Neural cell (in vitro differentiated cells): ENCODE results near the gene TBC1D3B. TPM values are rescaled to one million over a fixed set of nuclear protein-coding genes. Genes with fewer than 3 reads are reported as not detected.
"Not testable (repeated sequence)": the region's sequence is repeated elsewhere in the genome, so short reads cannot be mapped to it uniquely, and the experiment has no call there.

Experiments used
- H2AFZ ChIP-seq: fragments of 200-600, 300-800 bp; sonication (generic), shearing (Covaris generic); 2 replicates; pipeline ENCODE4 v1.6.0; 2014; ENCODE audit warnings: low read depth, mild to moderate bottlenecking, antibody characterized with exemption, low read length, moderate library complexity
- H3F3A ChIP-seq: fragments of 200-600 bp; shearing (Covaris generic); 2 replicates; pipeline ENCODE4 v1.6.1; 2016; ENCODE audit warnings: mild to moderate bottlenecking, moderate library complexity, mixed read lengths, antibody characterized with exemption, low read length; ENCODE audit not compliant: insufficient read depth, poor library complexity, severe bottlenecking
- H3K27ac ChIP-seq: fragments of 200-600, 300-800 bp; sonication (generic), shearing (Covaris generic); 2 replicates; pipeline ENCODE4 v1.5.1; 2014; ENCODE audit warnings: mild to moderate bottlenecking, low read length, moderate library complexity
- H3K27me3 ChIP-seq: fragments of 300-800, 200-600 bp; sonication (generic), shearing (Covaris generic); 2 replicates; pipeline ENCODE4 v1.6.0; 2014; ENCODE audit warnings: mild to moderate bottlenecking, low read depth, low read length, moderate library complexity; ENCODE audit not compliant: insufficient read depth
- H3K36me3 ChIP-seq: fragments of 300-800, 200-600 bp; sonication (generic), shearing (Covaris generic); 2 replicates; pipeline ENCODE4 v1.5.1; 2014; ENCODE audit warnings: mild to moderate bottlenecking, antibody characterized with exemption, low read length, moderate library complexity; ENCODE audit not compliant: insufficient read depth
- H3K4me2 ChIP-seq: fragments of 300-800, 200-600 bp; sonication (generic), shearing (Covaris generic); 2 replicates; pipeline ENCODE4 v1.6.0; 2014; ENCODE audit warnings: mild to moderate bottlenecking, low read length
- H3K4me3 ChIP-seq: fragments of 300-800, 200-600 bp; sonication (generic), shearing (Covaris generic); 2 replicates; pipeline ENCODE4 v1.5.1; 2014; ENCODE audit warnings: mild to moderate bottlenecking, low read length, moderate library complexity
- H3K79me2 ChIP-seq: fragments of 200-600 bp; shearing (Covaris generic); replicated peaks from 2 replicates; pipeline ENCODE4 v1.6.0; 2014; ENCODE audit warnings: mild to moderate bottlenecking, low read length, moderate library complexity; ENCODE audit not compliant: insufficient read depth
- H3K9ac ChIP-seq: fragments of 300-800, 200-600 bp; sonication (generic), shearing (Covaris generic); 2 replicates; pipeline ENCODE4 v1.6.1; 2016; ENCODE audit warnings: mild to moderate bottlenecking, low read length, mixed read lengths
- H3K9me2 ChIP-seq: fragments of 200-600 bp; shearing (Covaris generic); 2 replicates; pipeline ENCODE4 v1.6.1; 2016; ENCODE audit warnings: mild to moderate bottlenecking, low read length, mixed read lengths; ENCODE audit not compliant: insufficient read depth
- H3K9me3 ChIP-seq: fragments of 200-600, 300-800 bp; sonication (generic), shearing (Covaris generic); 2 replicates; pipeline ENCODE4 v1.6.1; 2016; ENCODE audit warnings: mild to moderate bottlenecking, mixed run types, low read length, moderate library complexity, mixed read lengths
- H4K20me1 ChIP-seq: fragments of 200-600 bp; shearing (Covaris generic); 2 replicates; pipeline ENCODE4 v1.6.1; 2016; ENCODE audit warnings: mild to moderate bottlenecking, mixed run types; ENCODE audit not compliant: insufficient read depth
- EZH2 ChIP-seq: fragments of 200-600, 300-800 bp; shearing (Covaris generic), sonication (generic); IDR thresholded peaks from 2 replicates; pipeline ENCODE4 v1.6.1; 2014; ENCODE audit warnings: antibody characterized with exemption, low read length, borderline replicate concordance, mild to moderate bottlenecking; ENCODE audit not compliant: insufficient read depth, poor library complexity, severe bottlenecking
- MXI1 ChIP-seq: fragments of 450-650 bp; conservative IDR thresholded peaks from 2 replicates; pipeline ENCODE4 v1.6.1; 2014; ENCODE audit warnings: antibody characterized with exemption, mild to moderate bottlenecking; ENCODE audit not compliant: poor library complexity, severe bottlenecking
- POLR2AphosphoS5 ChIP-seq: IDR thresholded peaks from 2 replicates; pipeline ENCODE4 v1.6.1; 2012
- RAD21 ChIP-seq: fragments of 450-650 bp; conservative IDR thresholded peaks from 2 replicates; pipeline ENCODE4 v1.6.1; 2014; ENCODE audit warnings: antibody characterized with exemption, mild to moderate bottlenecking, moderate library complexity
- REST ChIP-seq: IDR thresholded peaks from 2 replicates; pipeline ENCODE4 v1.6.1; 2012; ENCODE audit warnings: borderline replicate concordance
- TAF1 ChIP-seq: IDR thresholded peaks from 2 replicates; pipeline ENCODE4 v1.6.1; 2012; ENCODE audit warnings: low read depth
- polyA plus RNA-seq: library from polyadenylated mRNA; depleted of rRNA; stranded (reverse); fragments of >200 nt; gene quantifications from 2 replicates; pipeline ENCODE4 v1.2.3, GENCODE V29; 2014
- TF ChIP-seq, protein P1 (sequence below): fragments of 450-650 bp; IDR thresholded peaks from 2 replicates; pipeline ENCODE4 v1.5.1; 2014; ENCODE audit warnings: antibody characterized with exemption, mild to moderate bottlenecking, moderate library complexity; ENCODE audit not compliant: poor library complexity, severe bottlenecking

The TBC1D3B gene
- polyA plus RNA-seq, 1 donor from 2014 or later: 9.8 TPM

- TF ChIP-seq POLR2AphosphoS5: no peak
- TF ChIP-seq, protein P1, sequence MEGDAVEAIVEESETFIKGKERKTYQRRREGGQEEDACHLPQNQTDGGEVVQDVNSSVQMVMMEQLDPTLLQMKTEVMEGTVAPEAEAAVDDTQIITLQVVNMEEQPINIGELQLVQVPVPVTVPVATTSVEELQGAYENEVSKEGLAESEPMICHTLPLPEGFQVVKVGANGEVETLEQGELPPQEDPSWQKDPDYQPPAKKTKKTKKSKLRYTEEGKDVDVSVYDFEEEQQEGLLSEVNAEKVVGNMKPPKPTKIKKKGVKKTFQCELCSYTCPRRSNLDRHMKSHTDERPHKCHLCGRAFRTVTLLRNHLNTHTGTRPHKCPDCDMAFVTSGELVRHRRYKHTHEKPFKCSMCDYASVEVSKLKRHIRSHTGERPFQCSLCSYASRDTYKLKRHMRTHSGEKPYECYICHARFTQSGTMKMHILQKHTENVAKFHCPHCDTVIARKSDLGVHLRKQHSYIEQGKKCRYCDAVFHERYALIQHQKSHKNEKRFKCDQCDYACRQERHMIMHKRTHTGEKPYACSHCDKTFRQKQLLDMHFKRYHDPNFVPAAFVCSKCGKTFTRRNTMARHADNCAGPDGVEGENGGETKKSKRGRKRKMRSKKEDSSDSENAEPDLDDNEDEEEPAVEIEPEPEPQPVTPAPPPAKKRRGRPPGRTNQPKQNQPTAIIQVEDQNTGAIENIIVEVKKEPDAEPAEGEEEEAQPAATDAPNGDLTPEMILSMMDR: no peak
- TF ChIP-seq TAF1: no peak
- Histone ChIP-seq H3K9me2 (no peaks in the 10 kb centered on the region), H3K36me3 (no peaks in the 10 kb centered on the region), H3K27ac (no peak overlapping the region), H4K20me1 (no peaks in the 10 kb centered on the region), H3K27me3 (no peaks in the 10 kb centered on the region), H3K9ac (no peak overlapping the region), H2AFZ (no peak overlapping the region), H3K4me3 (no peak overlapping the region), H3K9me3 (no peaks in the 10 kb centered on the region), H3K4me2 (no peak overlapping the region), H3F3A (no peaks in the 10 kb centered on the region), H3K79me2 (no peaks in the 10 kb centered on the region)
Observed at GRCh38 chr17:36124879-36125824, 51.3 kb downstream of the TBC1D3B start.

GRCh38 chr17:36123431-36123830 lies 53.0 kb downstream of the TBC1D3B start:
- H3K4me3 ChIP-seq: no peak overlapping the region
- H3K9ac ChIP-seq: no peak overlapping the region
- H3K27me3 ChIP-seq: no peaks in the 10 kb centered on the region
- H3F3A ChIP-seq: no peaks in the 10 kb centered on the region
- no peaks in the 10 kb centered on the region for H4K20me1 ChIP-seq
- no peaks in the 10 kb centered on the region for H3K9me2 ChIP-seq
- no peak overlapping the region for H3K4me2 ChIP-seq
- no peak for TF ChIP-seq TAF1
- no peak for TF ChIP-seq REST
- TF ChIP-seq EZH2: no peak
- no peak for TF ChIP-seq POLR2AphosphoS5
- no peak for TF ChIP-seq RAD21
- TF ChIP-seq, protein P1: no peak
- no peak for TF ChIP-seq MXI1
- H2AFZ ChIP-seq: no peak overlapping the region
- H3K36me3 ChIP-seq: no peaks in the 10 kb centered on the region
- H3K79me2 ChIP-seq: no peaks in the 10 kb centered on the region
- H3K9me3 ChIP-seq: no peaks in the 10 kb centered on the region
- H3K27ac ChIP-seq: no peak overlapping the region

GRCh38 chr17:36121099-36121498 lies 55.3 kb downstream of the TBC1D3B start:
- H3K27me3 ChIP-seq, H3K9ac ChIP-seq, H3K9me2 ChIP-seq, H2AFZ ChIP-seq, H3K79me2 ChIP-seq, H3K36me3 ChIP-seq, H3K9me3 ChIP-seq, H3K4me2 ChIP-seq, H3K27ac ChIP-seq, H4K20me1 ChIP-seq, H3K4me3 ChIP-seq, H3F3A ChIP-seq: not testable (repeated sequence)
